Endodermal cell (in vitro differentiated cells): ENCODE results near the gene GLYATL3. TPM values are rescaled to one million over a fixed set of nuclear protein-coding genes. Genes with fewer than 3 reads are reported as not detected.

Source experiments
- DNase-seq: peaks from one replicate; pipeline ENCODE4 v3.0.0-alpha.2; 2017
- H3K27ac ChIP-seq: 2 replicates; pipeline ENCODE4 v1.5.1; 2013; ENCODE audit warnings: mild to moderate bottlenecking, low read depth, low read length, moderate library complexity
- H3K27me3 ChIP-seq: 2 replicates; pipeline ENCODE4 v1.6.1; 2013; ENCODE audit warnings: mild to moderate bottlenecking, low read length, moderate library complexity; ENCODE audit not compliant: insufficient read depth, control insufficient read depth, poor library complexity, severe bottlenecking
- H3K36me3 ChIP-seq: 2 replicates; pipeline ENCODE4 v1.7.0; 2013; ENCODE audit warnings: mild to moderate bottlenecking, low read length, moderate library complexity; ENCODE audit not compliant: control insufficient read depth, insufficient read depth
- H3K4me1 ChIP-seq: one replicate; pipeline ENCODE4 v1.7.0; 2013; ENCODE audit warnings: low read length; ENCODE audit not compliant: control insufficient read depth, insufficient read depth
- H3K4me3 ChIP-seq: 2 replicates; pipeline ENCODE4 v1.5.1; 2013; ENCODE audit warnings: mild to moderate bottlenecking, low read length, moderate library complexity
- H3K9ac ChIP-seq: 2 replicates; pipeline ENCODE4 v1.6.1; 2013; ENCODE audit warnings: mild to moderate bottlenecking, low read length, moderate library complexity; ENCODE audit not compliant: poor library complexity, severe bottlenecking; ENCODE audit errors: extremely low read depth
- H3K9me3 ChIP-seq: 2 replicates; pipeline ENCODE4 v1.6.1; 2013; ENCODE audit warnings: mild to moderate bottlenecking, low read length, moderate library complexity; ENCODE audit not compliant: control insufficient read depth
- H3K27ac Mint-ChIP-seq: 2 replicates; pipeline ENCODE4 v1.8.0; 2020; ENCODE audit warnings: mixed read lengths
- H3K27me3 Mint-ChIP-seq: 2 replicates; pipeline ENCODE4 v1.8.0; 2021; ENCODE audit warnings: mild to moderate bottlenecking, mixed read lengths; ENCODE audit not compliant: insufficient read depth
- H3K36me3 Mint-ChIP-seq: 2 replicates; pipeline ENCODE4 v1.8.0; 2020; ENCODE audit warnings: low read depth, mixed read lengths
- H3K4me1 Mint-ChIP-seq: 2 replicates; pipeline ENCODE4 v1.8.0; 2020; ENCODE audit warnings: mixed read lengths
- H3K4me3 Mint-ChIP-seq: 2 replicates; pipeline ENCODE4 v1.8.0; 2020; ENCODE audit warnings: mild to moderate bottlenecking, moderate library complexity, mixed read lengths
- H3K9me3 Mint-ChIP-seq: 2 replicates; pipeline ENCODE4 v1.8.0; 2020; ENCODE audit warnings: mild to moderate bottlenecking, mixed read lengths
- WGBS, 2 experiments: methylation state at CpG; one replicate each; pipeline versions ENCODE4 v1.1.5 to v1.1.7; 2013; ENCODE audit warnings: missing lambda C conversion rate in 2 of 2, mixed read lengths in 1 of 2; ENCODE audit not compliant: insufficient coverage in 1 of 2, insufficient read length in 1 of 2; 5-methylcytosine and 5-hydroxymethylcytosine counted together
- total RNA-seq, 2 donors: library from RNA; stranded (reverse); fragmentation: NEBNext Ultra II Directional in 1 of 2; extraction: Animal tissue kit (Norgen Biotek cat#: 25700) in 1 of 2; gene quantifications; 2 replicates in 1 of 2; 3 replicates in 1 of 2; pipeline ENCODE4 v1.2.1, GENCODE V29; 2021
- TF ChIP-seq, protein P1 (sequence below): fragments of 200-600 bp; sonication (generic); conservative IDR thresholded peaks from 2 replicates; pipeline ENCODE4 v1.5.0; 2021; ENCODE audit warnings: antibody characterized with exemption, mild to moderate bottlenecking

Gene GLYATL3
- total RNA-seq, 2 donors from 2014 or later, result not detected

DNA sequence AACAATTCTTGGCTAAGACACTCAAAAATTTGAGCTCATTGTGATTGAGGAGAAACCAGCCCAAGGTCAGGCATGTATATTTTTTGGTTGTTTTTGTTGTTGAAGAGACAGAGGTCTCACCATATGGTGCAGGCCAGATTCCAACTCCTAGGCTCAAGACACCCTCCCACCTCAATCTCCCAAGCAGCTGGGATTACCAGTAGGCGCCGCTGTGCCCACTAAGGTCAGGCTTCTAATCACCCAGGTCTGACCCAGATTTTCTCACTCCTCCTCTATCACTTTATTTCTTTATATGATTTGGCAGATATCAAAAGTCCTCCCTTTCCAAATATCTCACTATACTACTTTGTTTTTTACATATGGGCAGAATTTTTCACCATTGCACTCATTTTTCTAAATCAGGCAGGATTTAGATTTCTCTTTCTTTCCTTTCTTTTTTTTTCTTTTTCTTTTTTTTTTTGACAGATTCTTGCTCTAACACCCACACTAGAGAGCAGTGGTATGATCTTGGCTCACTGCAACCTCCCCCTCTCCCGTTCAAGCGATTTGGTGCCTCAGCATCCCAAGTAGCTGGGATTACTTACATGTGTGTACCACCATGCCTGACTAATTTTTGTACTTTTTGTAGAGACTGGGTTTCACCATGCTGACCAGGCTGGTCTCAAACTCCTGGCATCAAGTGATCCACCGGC, 49.0 kb downstream of the GLYATL3 start:
- H3K27ac Mint-ChIP-seq, result no peak overlapping the region
- TF ChIP-seq, protein P1, sequence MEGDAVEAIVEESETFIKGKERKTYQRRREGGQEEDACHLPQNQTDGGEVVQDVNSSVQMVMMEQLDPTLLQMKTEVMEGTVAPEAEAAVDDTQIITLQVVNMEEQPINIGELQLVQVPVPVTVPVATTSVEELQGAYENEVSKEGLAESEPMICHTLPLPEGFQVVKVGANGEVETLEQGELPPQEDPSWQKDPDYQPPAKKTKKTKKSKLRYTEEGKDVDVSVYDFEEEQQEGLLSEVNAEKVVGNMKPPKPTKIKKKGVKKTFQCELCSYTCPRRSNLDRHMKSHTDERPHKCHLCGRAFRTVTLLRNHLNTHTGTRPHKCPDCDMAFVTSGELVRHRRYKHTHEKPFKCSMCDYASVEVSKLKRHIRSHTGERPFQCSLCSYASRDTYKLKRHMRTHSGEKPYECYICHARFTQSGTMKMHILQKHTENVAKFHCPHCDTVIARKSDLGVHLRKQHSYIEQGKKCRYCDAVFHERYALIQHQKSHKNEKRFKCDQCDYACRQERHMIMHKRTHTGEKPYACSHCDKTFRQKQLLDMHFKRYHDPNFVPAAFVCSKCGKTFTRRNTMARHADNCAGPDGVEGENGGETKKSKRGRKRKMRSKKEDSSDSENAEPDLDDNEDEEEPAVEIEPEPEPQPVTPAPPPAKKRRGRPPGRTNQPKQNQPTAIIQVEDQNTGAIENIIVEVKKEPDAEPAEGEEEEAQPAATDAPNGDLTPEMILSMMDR, result peak; percentile 67
- peak; percentile 71 for DNase-seq

GRCh38 chr6:49549691-49550491, 50.2 kb downstream of the GLYATL3 start:
- no peaks in the 10 kb centered on the region for H3K9me3 Mint-ChIP-seq
- peaks cover 92% of the 10 kb centered on the region for H3K27me3 Mint-ChIP-seq
- Histone ChIP-seq H3K9me3 (no peaks in the 10 kb centered on the region), H3K9ac (no peak overlapping the region), H3K4me3 (peak overlapping the region; percentile 82), H3K4me1 (peaks cover 4% of the 10 kb centered on the region), H3K27ac (no peak overlapping the region), H3K36me3 (no peaks in the 10 kb centered on the region), H3K27me3 (peaks cover 73% of the 10 kb centered on the region)
- DNase-seq, result no peak
- no peaks in the 10 kb centered on the region for H3K36me3 Mint-ChIP-seq
- TF ChIP-seq, protein P1, result no peak
- peaks cover 26% of the 10 kb centered on the region for H3K4me1 Mint-ChIP-seq
- 33 to 42% methylated on average over 8 to 19 of the region's 20 CpGs for WGBS, 2 experiments
- no peak overlapping the region for H3K27ac Mint-ChIP-seq
- H3K4me3 Mint-ChIP-seq, result peak overlapping the region; percentile 50

More for the DNA sequence above, 49.0 kb downstream of the GLYATL3 start:
- no peak overlapping the region for H3K27ac ChIP-seq
- Mint-ChIP-seq H3K36me3 (no peaks in the 10 kb centered on the region), H3K4me1 (peaks cover 26% of the 10 kb centered on the region), H3K27me3 (peaks cover 83% of the 10 kb centered on the region), H3K9me3 (no peaks in the 10 kb centered on the region), H3K4me3 (no peak overlapping the region)
- peaks cover 4% of the 10 kb centered on the region for H3K4me1 ChIP-seq
- H3K27me3 ChIP-seq, result peaks cover 67% of the 10 kb centered on the region
- WGBS, 2 experiments, result 79 to 91% methylated on average over 4 to 5 of the region's 5 CpGs
- no peak overlapping the region for H3K4me3 ChIP-seq
- H3K9me3 ChIP-seq, result no peaks in the 10 kb centered on the region
- no peaks in the 10 kb centered on the region for H3K36me3 ChIP-seq
- no peak overlapping the region for H3K9ac ChIP-seq

GRCh38 chr6:49550492-49551077, 50.9 kb downstream of the GLYATL3 start, which contains the start of gene C6orf141:
C6orf141 (plus strand) TSS chr6:49550668; CDS start chr6:49550793, 125 bp downstream.
- no peaks in the 10 kb centered on the region for H3K36me3 ChIP-seq
- H3K36me3 Mint-ChIP-seq, result no peaks in the 10 kb centered on the region
- no peaks in the 10 kb centered on the region for H3K9me3 Mint-ChIP-seq
- peak within 1 kb of the TSS; percentile 26 for H3K27ac ChIP-seq
- peaks cover 4% of the 10 kb centered on the region for H3K4me1 ChIP-seq
- 2 to 4% methylated on average over 16 to 42 of the region's 42 CpGs for WGBS, 2 experiments
- TF ChIP-seq, protein P1, result no peak
- peaks cover 73% of the 10 kb centered on the region for H3K27me3 ChIP-seq
- peaks cover 95% of the 10 kb centered on the region for H3K27me3 Mint-ChIP-seq
- peak within 1 kb of the TSS; percentile 82 for H3K4me3 ChIP-seq
- H3K9ac ChIP-seq, result no peak within 1 kb of the TSS
- H3K4me3 Mint-ChIP-seq, result peak within 1 kb of the TSS; percentile 50
- DNase-seq, result peak; percentile 92
- H3K27ac Mint-ChIP-seq, result no peak within 1 kb of the TSS
- peaks cover 26% of the 10 kb centered on the region for H3K4me1 Mint-ChIP-seq
- H3K9me3 ChIP-seq, result no peaks in the 10 kb centered on the region
